ENCODE data around the gene NPAS3.

DNA sequence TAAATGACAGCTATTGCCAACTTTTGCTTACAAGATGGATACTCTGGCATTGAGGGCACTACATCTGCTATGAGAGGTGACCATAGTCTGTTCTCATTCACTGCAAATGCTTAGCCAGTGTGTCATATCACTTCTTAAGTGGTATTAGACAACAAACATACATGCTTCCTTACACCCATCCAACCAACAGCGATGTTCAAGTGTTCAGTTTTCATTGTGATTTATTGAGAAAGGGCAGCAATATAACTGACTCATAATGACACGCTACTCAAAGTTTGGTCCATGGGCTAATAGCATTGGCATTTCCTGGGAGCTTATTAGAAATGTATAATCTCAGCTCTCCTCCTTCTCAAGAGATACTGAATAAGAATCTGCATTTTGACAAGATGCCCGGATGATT is 181.7 kb downstream of the NPAS3 start:
- TF ChIP-seq, protein P1, sequence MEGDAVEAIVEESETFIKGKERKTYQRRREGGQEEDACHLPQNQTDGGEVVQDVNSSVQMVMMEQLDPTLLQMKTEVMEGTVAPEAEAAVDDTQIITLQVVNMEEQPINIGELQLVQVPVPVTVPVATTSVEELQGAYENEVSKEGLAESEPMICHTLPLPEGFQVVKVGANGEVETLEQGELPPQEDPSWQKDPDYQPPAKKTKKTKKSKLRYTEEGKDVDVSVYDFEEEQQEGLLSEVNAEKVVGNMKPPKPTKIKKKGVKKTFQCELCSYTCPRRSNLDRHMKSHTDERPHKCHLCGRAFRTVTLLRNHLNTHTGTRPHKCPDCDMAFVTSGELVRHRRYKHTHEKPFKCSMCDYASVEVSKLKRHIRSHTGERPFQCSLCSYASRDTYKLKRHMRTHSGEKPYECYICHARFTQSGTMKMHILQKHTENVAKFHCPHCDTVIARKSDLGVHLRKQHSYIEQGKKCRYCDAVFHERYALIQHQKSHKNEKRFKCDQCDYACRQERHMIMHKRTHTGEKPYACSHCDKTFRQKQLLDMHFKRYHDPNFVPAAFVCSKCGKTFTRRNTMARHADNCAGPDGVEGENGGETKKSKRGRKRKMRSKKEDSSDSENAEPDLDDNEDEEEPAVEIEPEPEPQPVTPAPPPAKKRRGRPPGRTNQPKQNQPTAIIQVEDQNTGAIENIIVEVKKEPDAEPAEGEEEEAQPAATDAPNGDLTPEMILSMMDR (IDR thresholded peaks at IDR 0.05): no peak
- no peak for TF ChIP-seq POLR2A (IDR thresholded peaks at IDR 0.05)
